H1 (cell line): ENCODE measurements around the gene OR52E5. TPM values are rescaled to one million over a fixed set of nuclear protein-coding genes. Genes with fewer than 3 reads are reported as not detected.

Source experiments
- BRCA1 ChIP-seq: IDR thresholded peaks from 2 replicates; pipeline ENCODE4 v1.6.1; 2012; ENCODE audit warnings: low read depth, low read length, improper control_type of control experiment
- CEBPB ChIP-seq: IDR thresholded peaks from 2 replicates; pipeline ENCODE4 v1.6.1; 2012; ENCODE audit warnings: low read depth, low read length
- CTBP2 ChIP-seq: IDR thresholded peaks from 2 replicates; pipeline ENCODE4 v1.7.0; 2011; ENCODE audit warnings: borderline replicate concordance, mild to moderate bottlenecking, moderate library complexity, mixed read lengths, low read length; ENCODE audit not compliant: insufficient read depth, insufficient read length
- HDAC6 ChIP-seq: IDR thresholded peaks from one replicate; pipeline ENCODE4 v1.7.1; 2012; ENCODE audit warnings: low read depth, mild to moderate bottlenecking, inconsistent platforms, low read length, moderate library complexity
- PHF8 ChIP-seq: fragments of 200-600 bp; sonication (generic); conservative IDR thresholded peaks from 2 replicates; pipeline ENCODE4 v1.7.1; 2012; ENCODE audit warnings: low read depth, mild to moderate bottlenecking, inconsistent platforms, low read length, moderate library complexity
- RXRA ChIP-seq: IDR thresholded peaks from 2 replicates; pipeline ENCODE4 v1.6.1; 2011; ENCODE audit warnings: low read depth, mild to moderate bottlenecking, low read length, moderate library complexity; ENCODE audit not compliant: insufficient read depth
- SAP30 ChIP-seq: fragments of 300-600 bp; sonication (generic); IDR thresholded peaks from 2 replicates; pipeline ENCODE4 v1.7.1; 2012; ENCODE audit warnings: low read length, moderate library complexity, mild to moderate bottlenecking, inconsistent platforms; ENCODE audit not compliant: insufficient read depth, insufficient replicate concordance
- SIRT6 ChIP-seq: IDR thresholded peaks from one replicate; pipeline ENCODE4 v1.7.1; 2012; ENCODE audit warnings: low read length, inconsistent platforms
- TBP ChIP-seq: IDR thresholded peaks from 2 replicates; pipeline ENCODE4 v1.6.1; 2011; ENCODE audit warnings: low read depth, low read length, improper control_type of control experiment
- TEAD4 ChIP-seq: IDR thresholded peaks from 2 replicates; pipeline ENCODE4 v1.6.1; 2012; ENCODE audit warnings: low read depth, low read length, inconsistent platforms, mixed read lengths
- polyA plus RNA-seq, 7 experiments: library from polyadenylated mRNA; depleted of rRNA in 3 of 7; stranded (reverse) in 5 of 7; unstranded in 2 of 7; fragments of >200 nt in 5 of 7; fragments of 200-250 nt in 2 of 7; gene quantifications; 1 replicate in 5 of 7; 2 replicates in 1 of 7; 4 replicates in 1 of 7; pipeline versions ENCODE4 v1.2.1 to v1.2.3, GENCODE V29; 2011 to 2013; ENCODE audit warnings: missing spikeins in 2 of 7, mixed read lengths in 2 of 7
- total RNA-seq: library from RNA; stranded (reverse); fragmentation: NEBNext Ultra II Directional; extraction: Animal tissue kit (Norgen Biotek cat#: 25700); gene quantifications from 2 replicates; pipeline ENCODE4 v1.2.1, GENCODE V29; 2021
- TF ChIP-seq, protein P1 (sequence below): fragments of 300-600 bp; sonication (generic); IDR thresholded peaks from 2 replicates; pipeline ENCODE4 v1.7.1; 2012; ENCODE audit warnings: low read length, moderate library complexity, mild to moderate bottlenecking, inconsistent platforms; ENCODE audit not compliant: insufficient replicate concordance

OR52E5 gene
- total and polyA plus RNA-seq, 2 of the 8 experiments (the other 6 are each of a cell fraction or from before 2014, with no cell fraction given), result not detected

DNA sequence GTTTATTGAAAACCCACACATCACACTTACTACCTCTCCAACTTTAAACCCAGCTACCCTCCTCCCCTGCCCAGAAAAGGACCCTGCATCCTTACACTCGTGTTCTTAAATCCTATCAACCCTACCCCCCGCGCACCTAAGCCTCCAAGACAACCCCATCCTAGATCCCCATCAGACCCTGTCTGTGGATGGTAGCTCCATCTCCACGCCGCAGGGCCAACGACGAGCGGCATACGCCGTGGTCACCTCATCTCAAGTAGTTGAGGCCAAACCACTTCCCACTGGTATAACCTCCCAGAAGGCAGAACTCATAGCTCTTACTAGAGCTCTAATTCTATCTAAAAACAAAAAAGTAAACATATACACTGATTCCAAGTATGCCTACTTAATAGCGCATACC, 39.7 kb downstream of the OR52E5 start (continued):
- TF ChIP-seq, protein P1, sequence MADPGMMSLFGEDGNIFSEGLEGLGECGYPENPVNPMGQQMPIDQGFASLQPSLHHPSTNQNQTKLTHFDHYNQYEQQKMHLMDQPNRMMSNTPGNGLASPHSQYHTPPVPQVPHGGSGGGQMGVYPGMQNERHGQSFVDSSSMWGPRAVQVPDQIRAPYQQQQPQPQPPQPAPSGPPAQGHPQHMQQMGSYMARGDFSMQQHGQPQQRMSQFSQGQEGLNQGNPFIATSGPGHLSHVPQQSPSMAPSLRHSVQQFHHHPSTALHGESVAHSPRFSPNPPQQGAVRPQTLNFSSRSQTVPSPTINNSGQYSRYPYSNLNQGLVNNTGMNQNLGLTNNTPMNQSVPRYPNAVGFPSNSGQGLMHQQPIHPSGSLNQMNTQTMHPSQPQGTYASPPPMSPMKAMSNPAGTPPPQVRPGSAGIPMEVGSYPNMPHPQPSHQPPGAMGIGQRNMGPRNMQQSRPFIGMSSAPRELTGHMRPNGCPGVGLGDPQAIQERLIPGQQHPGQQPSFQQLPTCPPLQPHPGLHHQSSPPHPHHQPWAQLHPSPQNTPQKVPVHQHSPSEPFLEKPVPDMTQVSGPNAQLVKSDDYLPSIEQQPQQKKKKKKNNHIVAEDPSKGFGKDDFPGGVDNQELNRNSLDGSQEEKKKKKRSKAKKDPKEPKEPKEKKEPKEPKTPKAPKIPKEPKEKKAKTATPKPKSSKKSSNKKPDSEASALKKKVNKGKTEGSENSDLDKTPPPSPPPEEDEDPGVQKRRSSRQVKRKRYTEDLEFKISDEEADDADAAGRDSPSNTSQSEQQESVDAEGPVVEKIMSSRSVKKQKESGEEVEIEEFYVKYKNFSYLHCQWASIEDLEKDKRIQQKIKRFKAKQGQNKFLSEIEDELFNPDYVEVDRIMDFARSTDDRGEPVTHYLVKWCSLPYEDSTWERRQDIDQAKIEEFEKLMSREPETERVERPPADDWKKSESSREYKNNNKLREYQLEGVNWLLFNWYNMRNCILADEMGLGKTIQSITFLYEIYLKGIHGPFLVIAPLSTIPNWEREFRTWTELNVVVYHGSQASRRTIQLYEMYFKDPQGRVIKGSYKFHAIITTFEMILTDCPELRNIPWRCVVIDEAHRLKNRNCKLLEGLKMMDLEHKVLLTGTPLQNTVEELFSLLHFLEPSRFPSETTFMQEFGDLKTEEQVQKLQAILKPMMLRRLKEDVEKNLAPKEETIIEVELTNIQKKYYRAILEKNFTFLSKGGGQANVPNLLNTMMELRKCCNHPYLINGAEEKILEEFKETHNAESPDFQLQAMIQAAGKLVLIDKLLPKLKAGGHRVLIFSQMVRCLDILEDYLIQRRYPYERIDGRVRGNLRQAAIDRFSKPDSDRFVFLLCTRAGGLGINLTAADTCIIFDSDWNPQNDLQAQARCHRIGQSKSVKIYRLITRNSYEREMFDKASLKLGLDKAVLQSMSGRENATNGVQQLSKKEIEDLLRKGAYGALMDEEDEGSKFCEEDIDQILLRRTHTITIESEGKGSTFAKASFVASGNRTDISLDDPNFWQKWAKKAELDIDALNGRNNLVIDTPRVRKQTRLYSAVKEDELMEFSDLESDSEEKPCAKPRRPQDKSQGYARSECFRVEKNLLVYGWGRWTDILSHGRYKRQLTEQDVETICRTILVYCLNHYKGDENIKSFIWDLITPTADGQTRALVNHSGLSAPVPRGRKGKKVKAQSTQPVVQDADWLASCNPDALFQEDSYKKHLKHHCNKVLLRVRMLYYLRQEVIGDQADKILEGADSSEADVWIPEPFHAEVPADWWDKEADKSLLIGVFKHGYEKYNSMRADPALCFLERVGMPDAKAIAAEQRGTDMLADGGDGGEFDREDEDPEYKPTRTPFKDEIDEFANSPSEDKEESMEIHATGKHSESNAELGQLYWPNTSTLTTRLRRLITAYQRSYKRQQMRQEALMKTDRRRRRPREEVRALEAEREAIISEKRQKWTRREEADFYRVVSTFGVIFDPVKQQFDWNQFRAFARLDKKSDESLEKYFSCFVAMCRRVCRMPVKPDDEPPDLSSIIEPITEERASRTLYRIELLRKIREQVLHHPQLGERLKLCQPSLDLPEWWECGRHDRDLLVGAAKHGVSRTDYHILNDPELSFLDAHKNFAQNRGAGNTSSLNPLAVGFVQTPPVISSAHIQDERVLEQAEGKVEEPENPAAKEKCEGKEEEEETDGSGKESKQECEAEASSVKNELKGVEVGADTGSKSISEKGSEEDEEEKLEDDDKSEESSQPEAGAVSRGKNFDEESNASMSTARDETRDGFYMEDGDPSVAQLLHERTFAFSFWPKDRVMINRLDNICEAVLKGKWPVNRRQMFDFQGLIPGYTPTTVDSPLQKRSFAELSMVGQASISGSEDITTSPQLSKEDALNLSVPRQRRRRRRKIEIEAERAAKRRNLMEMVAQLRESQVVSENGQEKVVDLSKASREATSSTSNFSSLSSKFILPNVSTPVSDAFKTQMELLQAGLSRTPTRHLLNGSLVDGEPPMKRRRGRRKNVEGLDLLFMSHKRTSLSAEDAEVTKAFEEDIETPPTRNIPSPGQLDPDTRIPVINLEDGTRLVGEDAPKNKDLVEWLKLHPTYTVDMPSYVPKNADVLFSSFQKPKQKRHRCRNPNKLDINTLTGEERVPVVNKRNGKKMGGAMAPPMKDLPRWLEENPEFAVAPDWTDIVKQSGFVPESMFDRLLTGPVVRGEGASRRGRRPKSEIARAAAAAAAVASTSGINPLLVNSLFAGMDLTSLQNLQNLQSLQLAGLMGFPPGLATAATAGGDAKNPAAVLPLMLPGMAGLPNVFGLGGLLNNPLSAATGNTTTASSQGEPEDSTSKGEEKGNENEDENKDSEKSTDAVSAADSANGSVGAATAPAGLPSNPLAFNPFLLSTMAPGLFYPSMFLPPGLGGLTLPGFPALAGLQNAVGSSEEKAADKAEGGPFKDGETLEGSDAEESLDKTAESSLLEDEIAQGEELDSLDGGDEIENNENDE, result no peak
- TF ChIP-seq RXRA (no peak), TEAD4 (no peak), CEBPB (no peak), HDAC6 (no peak), SAP30 (no peak), CTBP2 (no peak), SIRT6 (no peak), BRCA1 (no peak), TBP (no peak), PHF8 (no peak)
